ENCODE data around the gene KIF9.

DNA sequence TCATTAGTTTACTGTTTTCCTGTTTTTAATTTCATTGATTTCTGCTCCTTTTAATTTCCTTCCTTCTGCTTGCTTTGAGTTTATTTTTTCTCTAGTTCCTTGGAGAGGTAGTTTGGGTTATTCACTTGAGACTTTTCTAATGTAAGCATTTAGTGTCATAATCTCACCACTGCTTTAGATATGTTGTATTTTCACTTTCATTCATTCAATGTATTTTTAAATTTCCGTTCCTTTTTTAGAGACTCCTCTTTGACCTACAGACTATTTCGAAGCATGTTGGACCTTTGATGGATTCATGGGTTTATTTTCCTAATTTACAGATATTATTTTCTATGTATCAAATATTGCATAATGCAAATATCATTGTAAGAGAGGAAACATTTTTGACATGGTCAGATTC is 23.4 kb upstream of the KIF9 start:
- TF ChIP-seq POLR2A (IDR thresholded peaks at IDR 0.05; ENCODE audit: low read depth, low read length) (no peak), POU2F2 (IDR thresholded peaks at IDR 0.05; ENCODE audit: low read depth, low read length) (no peak), TAF1 (IDR thresholded peaks at IDR 0.05; ENCODE audit: low read depth, low read length) (no peak), POLR2AphosphoS5 (IDR thresholded peaks at IDR 0.05; ENCODE audit: low read depth, low read length) (no peak), SPI1 (IDR thresholded peaks at IDR 0.05; ENCODE audit: low read depth, low read length) (no peak), PAX5 (IDR thresholded peaks at IDR 0.05; ENCODE audit: insufficient read depth, low read length, severe bottlenecking) (no peak)

Data from GM12891 (cell line).